Osteoblast (primary cell): ENCODE measurements around the gene PDCD6IP. TPM values are rescaled to one million over a fixed set of nuclear protein-coding genes. Genes with fewer than 3 reads are reported as not detected.

Source experiments
- DNase-seq: peaks from one replicate; pipeline ENCODE4 v3.0.0; 2011; ENCODE audit warnings: low spot score, mixed read lengths; ENCODE audit not compliant: insufficient read length; ENCODE audit errors: missing footprints
- H2AFZ ChIP-seq: 2 replicates; pipeline ENCODE4 v1.6.0; 2011; ENCODE audit warnings: mild to moderate bottlenecking, low read length
- H3K27ac ChIP-seq: 2 replicates; pipeline ENCODE4 v1.5.1; 2011; ENCODE audit warnings: mild to moderate bottlenecking, low read depth, low read length, moderate library complexity
- H3K27me3 ChIP-seq: 2 replicates; pipeline ENCODE4 v1.6.0; 2012; ENCODE audit warnings: mild to moderate bottlenecking, control low read depth, inconsistent platforms, low read length, moderate library complexity; ENCODE audit not compliant: insufficient read depth
- H3K36me3 ChIP-seq: 2 replicates; pipeline ENCODE4 v1.5.1; 2011; ENCODE audit warnings: mild to moderate bottlenecking, low read length, control low read depth, moderate library complexity; ENCODE audit not compliant: insufficient read depth
- H3K4me1 ChIP-seq: 2 replicates; pipeline ENCODE4 v1.5.1; 2011; ENCODE audit warnings: mild to moderate bottlenecking, low read length, control low read depth, moderate library complexity; ENCODE audit not compliant: insufficient read depth
- H3K4me2 ChIP-seq: 2 replicates; pipeline ENCODE4 v1.6.0; 2011; ENCODE audit warnings: mild to moderate bottlenecking, low read length; ENCODE audit not compliant: insufficient read depth
- H3K4me3 ChIP-seq: fragments of 200-600 bp; sonication (generic); 3 replicates; pipeline ENCODE4 v1.5.1; 2012; ENCODE audit warnings: mild to moderate bottlenecking, low read length, inconsistent platforms; ENCODE audit not compliant: insufficient read depth
- H3K79me2 ChIP-seq: 2 replicates; pipeline ENCODE4 v1.6.0; 2012; ENCODE audit warnings: mild to moderate bottlenecking, low read length, control low read depth, inconsistent platforms; ENCODE audit not compliant: insufficient read depth
- H3K9me3 ChIP-seq: 2 replicates; pipeline ENCODE4 v1.5.1; 2011; ENCODE audit warnings: low read depth, low read length, control low read depth
- H4K20me1 ChIP-seq: 2 replicates; pipeline ENCODE4 v1.6.0; 2012; ENCODE audit warnings: mild to moderate bottlenecking, low read length, control low read depth; ENCODE audit not compliant: insufficient read depth
- CTCF ChIP-seq: IDR thresholded peaks from 2 replicates; pipeline ENCODE4 v1.5.1; 2011; ENCODE audit warnings: mild to moderate bottlenecking, low read depth, low read length, moderate library complexity; ENCODE audit errors: extremely low read depth
- total RNA-seq: library from RNA; depleted of rRNA; stranded (reverse); fragments of >200 nt; gene quantifications from 2 replicates; pipeline ENCODE4 v1.2.3, GENCODE V29; 2012

PDCD6IP gene
- total RNA-seq, 1 donor = 283 TPM

DNA sequence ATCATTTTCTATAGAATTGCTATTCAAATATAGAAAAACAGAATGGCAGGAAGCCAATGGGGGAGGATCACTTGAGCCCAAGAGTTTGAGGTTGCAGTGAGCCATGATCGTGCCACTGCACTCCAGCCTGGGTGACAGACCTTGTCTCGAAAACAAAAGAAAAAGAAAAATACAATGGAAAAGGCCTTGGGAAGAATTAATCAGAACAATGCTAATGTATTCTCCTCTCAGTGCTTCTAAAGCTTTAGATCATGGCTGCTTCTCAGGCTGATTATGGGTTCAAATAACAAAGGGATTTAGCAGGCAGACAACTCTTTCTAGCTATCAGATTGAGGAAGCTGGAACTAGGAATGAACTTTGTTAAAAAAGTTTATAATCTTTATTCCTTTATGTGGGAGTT, 115.8 kb downstream of the PDCD6IP start:
- H3K4me3 ChIP-seq = no peak overlapping the region
- no peak for DNase-seq

DNA sequence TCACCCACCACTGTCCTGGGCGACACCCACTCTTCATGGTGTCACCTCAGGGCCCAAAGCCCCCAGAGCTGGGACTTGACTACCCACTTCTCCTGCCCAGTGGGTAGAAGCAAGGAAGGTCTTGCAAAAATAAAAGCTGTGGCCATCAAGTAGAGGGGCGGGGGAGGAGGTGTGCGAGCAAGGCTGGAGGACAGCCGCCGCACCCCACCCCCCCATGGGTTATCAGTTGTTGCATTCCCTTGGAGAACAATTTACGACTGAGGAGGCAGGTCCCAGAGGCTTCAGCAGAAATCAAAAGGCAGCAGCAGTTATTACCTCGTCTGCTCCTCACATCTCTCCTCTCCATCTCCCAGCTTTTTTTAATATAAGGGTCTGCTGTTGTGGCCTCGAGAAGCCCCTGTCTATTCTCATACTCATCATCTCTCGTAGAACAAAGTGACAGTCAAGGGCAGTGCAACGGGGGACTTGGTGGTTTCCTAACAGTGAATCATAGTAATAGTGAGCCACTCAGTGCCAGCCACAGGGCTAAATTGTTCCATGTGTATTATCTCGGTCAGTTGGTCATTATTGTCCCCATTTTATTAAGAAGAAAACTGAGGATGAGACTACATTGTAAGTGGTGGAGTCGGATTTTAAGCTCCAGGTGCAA, 116.4 kb downstream of the PDCD6IP start:
- TF ChIP-seq CTCF = no peak
- no peak overlapping the region for H2AFZ ChIP-seq
- no peak for DNase-seq
- no peaks in the 10 kb centered on the region for H3K36me3 ChIP-seq
- no peak overlapping the region for H3K4me2 ChIP-seq
- no peak overlapping the region for H3K27ac ChIP-seq
- no peaks in the 10 kb centered on the region for H3K79me2 ChIP-seq
- H4K20me1 ChIP-seq = no peaks in the 10 kb centered on the region
- peaks cover 11% of the 10 kb centered on the region for H3K4me1 ChIP-seq
- no peak overlapping the region for H3K4me3 ChIP-seq
- no peaks in the 10 kb centered on the region for H3K27me3 ChIP-seq
- H3K9me3 ChIP-seq = no peaks in the 10 kb centered on the region

More for the DNA sequence above, 115.8 kb downstream of the PDCD6IP start:
- H3K9me3 ChIP-seq = no peaks in the 10 kb centered on the region
- no peak overlapping the region for H3K4me2 ChIP-seq
- no peak overlapping the region for H2AFZ ChIP-seq
- no peak overlapping the region for H3K27ac ChIP-seq
- no peaks in the 10 kb centered on the region for H3K79me2 ChIP-seq
- no peaks in the 10 kb centered on the region for H4K20me1 ChIP-seq
- no peak for TF ChIP-seq CTCF
- no peaks in the 10 kb centered on the region for H3K36me3 ChIP-seq
- H3K4me1 ChIP-seq = peaks cover 11% of the 10 kb centered on the region
- H3K27me3 ChIP-seq = no peaks in the 10 kb centered on the region

DNA sequence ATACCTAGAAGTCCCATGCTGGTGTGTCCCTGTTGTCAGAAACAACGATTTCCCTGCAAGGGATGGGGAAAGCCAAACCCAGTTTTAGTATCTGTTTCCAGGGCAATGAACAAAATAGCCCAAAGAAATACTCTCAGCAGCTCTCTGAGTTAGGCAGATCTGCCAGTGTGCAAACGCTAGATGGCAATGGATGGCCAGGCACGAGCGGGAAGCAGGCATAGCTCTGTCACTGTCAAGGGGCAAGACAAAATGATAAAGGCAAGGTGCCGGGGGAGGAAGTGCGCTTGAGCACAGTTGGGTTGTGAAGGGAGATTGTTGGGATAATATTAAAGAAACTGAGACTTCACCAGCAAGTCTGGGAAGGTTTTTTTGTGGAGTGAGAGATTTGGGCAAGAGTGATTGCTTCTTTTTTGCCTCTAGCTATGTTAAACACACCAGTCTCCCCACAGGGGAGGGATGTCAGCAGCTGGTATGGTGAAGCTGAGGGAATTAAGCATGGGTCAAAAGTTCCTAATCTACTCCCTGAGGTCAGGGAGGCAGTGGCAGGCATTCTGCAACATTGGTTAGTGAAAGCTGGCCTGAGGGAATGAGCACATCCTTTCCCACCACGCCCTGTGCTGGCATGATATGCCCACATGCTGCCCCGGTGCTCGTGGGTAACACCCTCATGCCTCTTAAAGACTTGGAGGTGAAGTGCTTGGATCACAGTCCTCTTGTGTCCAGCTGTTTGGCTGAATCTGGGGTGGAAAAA, 117.5 kb downstream of the PDCD6IP start:
- Histone ChIP-seq H3K27me3 (no peaks in the 10 kb centered on the region), H4K20me1 (no peaks in the 10 kb centered on the region), H3K4me3 (no peak overlapping the region), H3K4me2 (no peak overlapping the region), H3K36me3 (no peaks in the 10 kb centered on the region), H2AFZ (no peak overlapping the region), H3K79me2 (no peaks in the 10 kb centered on the region), H3K4me1 (peaks cover 11% of the 10 kb centered on the region), H3K27ac (no peak overlapping the region), H3K9me3 (no peaks in the 10 kb centered on the region)
- peak; percentile 48 for TF ChIP-seq CTCF
- no peak for DNase-seq

DNA sequence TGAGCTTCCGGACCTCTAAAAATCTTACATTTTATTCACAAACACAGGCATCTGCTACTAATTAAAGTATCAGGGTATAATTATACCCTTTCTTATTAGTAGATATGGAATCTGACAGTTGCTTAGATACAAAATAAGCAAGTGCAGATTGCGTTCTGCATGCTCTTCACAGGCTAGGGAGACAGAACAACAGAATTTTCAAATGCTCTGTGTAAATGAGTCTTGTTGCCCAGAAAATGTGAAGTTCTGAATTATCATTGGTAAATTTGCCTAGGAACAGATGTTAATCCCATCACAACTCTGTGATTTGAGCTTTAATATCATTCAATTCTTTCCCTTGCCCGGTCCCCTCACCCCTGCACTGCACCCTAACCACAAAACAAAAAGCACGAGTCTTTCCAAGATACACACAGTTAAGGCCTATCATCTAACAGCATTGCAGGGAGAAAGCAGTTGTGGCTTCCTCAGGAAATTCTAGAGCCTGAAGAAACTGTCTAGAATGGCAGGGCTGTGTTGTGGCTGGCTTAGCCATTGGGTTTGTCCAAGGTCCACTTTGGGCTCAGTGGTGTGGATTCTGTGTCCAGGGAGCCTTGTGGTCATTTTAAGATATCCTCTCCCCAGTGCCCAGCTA, 119.8 kb downstream of the PDCD6IP start:
- H3K4me2 ChIP-seq = no peak overlapping the region
- no peaks in the 10 kb centered on the region for H4K20me1 ChIP-seq
- H2AFZ ChIP-seq = no peak overlapping the region
- no peaks in the 10 kb centered on the region for H3K36me3 ChIP-seq
- H3K27me3 ChIP-seq = no peaks in the 10 kb centered on the region
- no peak overlapping the region for H3K27ac ChIP-seq
- H3K4me1 ChIP-seq = no peaks in the 10 kb centered on the region
- no peaks in the 10 kb centered on the region for H3K9me3 ChIP-seq
- no peak for DNase-seq
- no peak for TF ChIP-seq CTCF
- no peaks in the 10 kb centered on the region for H3K79me2 ChIP-seq
- H3K4me3 ChIP-seq = no peak overlapping the region
